T-helper 2 cell treated with Interferon-gamma antibody and Interleukin-4, amounts not matched to agents 100 ng/mL and 5 ng/mL, for 36 hours (primary cell): ENCODE data around the gene HLCS. TPM values are rescaled to one million over a fixed set of nuclear protein-coding genes. Genes with fewer than 3 reads are reported as not detected.

ENCODE experiments used
- intact Hi-C: fragments of 100-400 bp; cut with micrococcal nuclease; formaldehyde crosslinking; loops from one replicate; pipeline ENCODE4 v1.15.1; 2023
- total RNA-seq: library from RNA; stranded (reverse); gene quantifications from 2 replicates; pipeline ENCODE4 v1.2.3, GENCODE V29; 2022

HLCS gene
- total RNA-seq, 1 donor from 2014 or later, result 19.4 TPM

- intact Hi-C loops, result no loop called here
These were observed 237.9 kb downstream of the HLCS start for GRCh38 chr21:36728371-36729111.

- intact Hi-C loops, result no loop called here
These were observed 238.6 kb downstream of the HLCS start for GRCh38 chr21:36727866-36728265.

GRCh38 chr21:36725793-36726386 is 240.6 kb downstream of the HLCS start:
- intact Hi-C loops, result no loop called here

DNA sequence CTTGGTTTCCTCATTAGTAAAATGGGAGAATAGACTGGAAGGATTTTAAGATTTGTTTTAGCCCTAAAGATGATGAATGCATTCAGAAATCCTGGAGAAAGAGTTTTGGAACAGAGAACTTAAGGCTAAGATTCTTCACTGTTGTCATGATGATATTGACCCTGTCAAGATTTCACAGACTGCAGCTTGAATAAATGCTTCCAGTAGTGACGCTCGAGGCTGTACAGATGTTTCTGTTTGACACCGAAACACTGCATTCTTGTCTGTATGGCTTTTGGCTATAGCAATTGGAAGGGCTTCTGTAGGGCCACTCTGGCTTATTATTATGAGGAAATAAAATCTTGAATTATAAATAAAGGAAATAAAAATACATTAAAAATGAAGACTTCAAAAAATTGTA is 241.8 kb downstream of the HLCS start:
- intact Hi-C loops, result no loop called here

DNA sequence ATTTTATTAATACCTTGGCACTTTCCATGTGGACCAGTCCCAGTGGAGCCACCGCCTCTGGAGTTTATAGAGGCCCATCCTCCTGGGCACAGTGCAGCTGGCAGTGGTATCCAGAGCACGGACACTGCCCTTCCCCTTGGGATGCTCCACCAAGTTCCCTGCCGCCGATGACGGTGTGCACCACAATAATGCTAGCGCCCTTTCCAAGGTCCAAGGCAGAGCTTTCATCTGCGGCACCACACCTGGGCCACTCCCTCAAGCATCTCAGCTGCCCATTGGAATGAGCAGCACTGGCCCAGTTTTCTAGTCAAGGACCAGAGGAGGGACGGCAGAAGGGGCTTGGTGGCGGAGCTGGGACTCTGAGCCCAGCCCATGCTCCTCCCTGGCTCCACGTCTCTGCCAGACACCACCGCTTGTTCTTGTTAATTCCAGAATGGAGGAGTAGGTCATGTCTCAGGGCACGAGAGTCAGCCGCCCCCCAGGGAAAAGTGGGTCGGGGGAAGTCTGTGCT is 243.0 kb downstream of the HLCS start:
- intact Hi-C loops, result no loop called here

DNA sequence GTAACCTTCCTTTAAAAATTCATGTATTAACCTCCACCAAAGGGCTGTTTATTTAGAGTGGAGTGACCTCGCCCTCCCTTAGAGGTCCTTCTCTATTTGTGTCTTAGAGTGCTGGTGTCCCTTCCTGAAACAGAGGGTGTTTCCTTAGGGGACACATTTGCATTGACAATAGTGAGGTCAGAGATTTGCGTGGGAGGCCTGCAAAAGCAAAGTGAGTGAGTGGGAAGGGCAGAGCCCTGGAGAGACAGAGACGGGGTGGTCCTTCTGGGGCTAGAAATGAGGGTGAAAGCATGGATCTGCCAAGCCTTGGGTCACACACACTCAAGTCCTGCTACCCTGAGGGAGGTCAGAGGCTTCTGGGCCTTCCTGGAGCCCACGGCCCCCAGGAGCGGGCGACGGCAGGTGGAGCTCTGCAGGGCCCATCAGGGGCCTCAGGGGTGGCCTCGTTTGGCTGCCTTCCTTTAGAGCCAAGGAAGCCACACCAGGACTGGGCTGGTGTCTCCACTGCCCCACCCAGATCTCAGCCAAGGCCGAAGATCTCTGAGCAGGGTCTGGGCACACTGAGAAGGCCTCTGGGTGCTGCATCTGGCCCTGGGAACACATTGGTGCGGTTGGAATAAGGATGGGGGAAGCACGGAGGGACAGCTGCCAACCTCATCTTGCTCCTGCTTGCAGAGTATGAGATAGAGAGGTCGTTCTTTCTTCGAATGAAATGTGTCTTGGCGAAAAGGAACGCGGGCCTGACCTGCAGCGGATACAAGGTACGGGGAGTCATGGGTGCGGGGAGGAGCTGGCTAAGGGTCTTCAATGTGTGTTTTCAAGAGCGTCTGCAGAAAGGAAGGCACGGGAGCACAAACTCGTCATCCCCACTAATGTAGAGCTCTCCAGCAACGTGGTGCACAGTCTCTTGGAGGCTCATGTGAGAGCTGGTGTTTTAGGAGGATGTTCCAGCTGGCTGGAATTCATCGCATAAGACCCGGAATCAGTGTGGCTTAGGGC is 243.8 kb downstream of the HLCS start:
- intact Hi-C loops, result no loop called here

DNA sequence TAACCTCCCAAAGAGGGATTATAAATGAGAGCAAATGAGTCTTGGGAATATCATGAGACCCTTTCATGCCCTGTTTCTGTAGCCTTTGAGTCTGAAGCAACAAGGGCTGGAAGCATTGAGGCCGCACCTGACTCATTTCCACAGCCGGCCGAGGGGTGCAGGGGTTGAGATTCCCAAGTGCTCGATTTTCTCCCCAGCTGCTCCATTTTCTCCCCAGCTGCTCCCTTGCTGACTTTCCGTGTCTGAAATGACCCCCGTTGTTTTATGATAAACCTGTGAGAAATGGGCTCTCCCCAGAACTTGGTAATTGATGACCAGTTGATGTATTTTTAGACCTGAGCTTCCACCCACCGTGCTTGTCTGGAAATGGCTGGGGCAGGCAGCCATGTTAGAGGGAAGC is 244.7 kb downstream of the HLCS start:
- intact Hi-C loops, result no loop called here

DNA sequence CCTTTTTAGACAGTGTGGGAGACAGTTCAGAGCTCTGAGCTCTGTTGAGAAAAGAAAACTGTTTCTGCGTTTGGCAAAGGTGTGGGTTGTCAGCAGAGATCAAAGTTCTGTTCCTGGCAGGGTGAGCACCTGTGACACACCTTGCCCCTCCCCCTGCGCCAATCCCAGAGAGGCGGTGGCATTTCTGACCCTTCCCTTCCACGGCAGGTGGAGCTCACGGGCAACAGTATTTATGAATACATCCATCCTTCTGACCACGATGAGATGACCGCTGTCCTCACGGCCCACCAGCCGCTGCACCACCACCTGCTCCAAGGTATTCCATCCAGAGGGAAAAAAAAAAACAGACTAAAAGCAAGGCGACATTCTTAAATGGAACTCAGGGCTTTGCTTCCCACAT is 246.9 kb downstream of the HLCS start:
- intact Hi-C loops, result no loop called here

- intact Hi-C loops, result no loop called here
These were observed 247.4 kb downstream of the HLCS start for GRCh38 chr21:36718951-36719501.

DNA sequence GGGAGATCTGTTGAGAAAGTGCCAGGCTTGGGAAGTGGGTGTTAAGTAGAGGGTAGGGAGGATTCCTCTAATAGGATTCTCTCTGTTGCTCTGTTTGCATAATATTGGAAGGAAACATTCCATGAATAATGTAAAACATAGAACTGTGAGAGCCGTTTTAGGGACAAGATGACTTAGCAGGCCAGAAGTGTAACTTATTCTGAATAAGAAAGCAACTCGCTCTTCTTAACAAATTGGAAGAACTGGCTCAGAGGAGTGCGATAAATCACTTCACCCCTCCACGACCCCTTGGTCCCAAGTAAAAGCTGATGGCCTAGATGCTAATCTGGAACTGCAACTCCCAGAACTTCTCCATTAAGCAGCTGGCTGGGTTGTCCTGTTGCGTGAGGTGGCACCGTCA is 248.5 kb downstream of the HLCS start:
- intact Hi-C loops, result no loop called here

DNA sequence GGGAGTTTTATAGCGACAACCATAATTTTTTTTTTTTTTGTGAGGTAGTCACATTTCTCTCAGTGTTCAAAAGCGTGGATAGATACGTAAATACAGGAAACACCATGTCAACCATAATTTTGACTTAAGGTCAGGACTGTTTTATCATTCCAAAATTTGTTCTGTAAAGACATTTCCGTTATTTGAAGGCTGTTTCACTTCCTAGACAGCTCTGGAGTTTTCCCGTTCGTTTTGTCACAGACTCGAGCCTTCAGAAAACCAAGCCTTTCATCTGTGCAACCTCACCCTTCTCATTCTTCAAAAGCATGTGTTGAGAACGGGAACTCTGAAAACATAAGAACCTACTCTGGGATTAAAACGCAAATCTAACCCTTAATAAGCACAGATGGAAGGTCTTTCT is 249.6 kb downstream of the HLCS start:
- intact Hi-C loops, result no loop called here

GRCh38 chr21:36716387-36716786 is 250.1 kb downstream of the HLCS start:
- intact Hi-C loops, result no loop called here

DNA sequence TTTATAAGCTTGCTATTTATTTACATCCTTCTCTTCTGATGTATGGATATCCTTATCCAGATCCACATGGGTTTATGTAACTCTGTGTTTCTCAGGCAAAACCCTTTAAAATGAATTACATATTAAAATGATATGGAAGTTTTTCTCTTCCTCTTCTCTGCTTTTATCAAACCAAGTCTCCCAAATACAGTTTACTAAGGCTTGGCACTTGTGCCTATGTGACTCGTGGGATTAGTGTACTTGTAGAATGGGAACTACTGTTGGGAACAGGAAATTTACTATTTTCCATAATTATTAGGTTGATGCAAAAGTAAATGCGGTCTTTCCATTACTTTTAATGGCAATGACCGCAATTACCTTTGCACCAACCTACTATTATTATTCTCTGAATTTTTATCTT is 252.7 kb downstream of the HLCS start:
- intact Hi-C loops, result loop anchor here (5.0 kb wide), 1 partner anchor 294 kb away; the partner anchor contains the start of gene RIPPLY3

DNA sequence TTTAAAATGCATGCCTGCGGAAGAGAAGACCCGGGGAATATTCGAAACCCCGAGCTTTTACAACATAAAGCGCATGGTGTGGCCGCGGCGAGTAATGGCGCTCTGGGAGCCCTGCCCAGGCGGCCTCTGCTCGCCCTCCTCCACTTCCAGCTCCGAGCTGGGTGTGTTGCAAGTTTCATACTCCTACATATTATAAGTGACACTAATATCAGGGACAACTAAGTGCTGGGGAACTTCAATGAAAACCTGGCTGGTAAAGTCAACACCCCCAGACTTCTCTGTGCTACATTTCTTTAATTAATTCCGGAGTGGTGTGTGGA is 255.8 kb downstream of the HLCS start:
- intact Hi-C loops, result loop anchor here (2.0 to 5.0 kb wide), 2 partner anchors 16 to 297 kb away; partner anchors contain the start of gene RIPPLY3

DNA sequence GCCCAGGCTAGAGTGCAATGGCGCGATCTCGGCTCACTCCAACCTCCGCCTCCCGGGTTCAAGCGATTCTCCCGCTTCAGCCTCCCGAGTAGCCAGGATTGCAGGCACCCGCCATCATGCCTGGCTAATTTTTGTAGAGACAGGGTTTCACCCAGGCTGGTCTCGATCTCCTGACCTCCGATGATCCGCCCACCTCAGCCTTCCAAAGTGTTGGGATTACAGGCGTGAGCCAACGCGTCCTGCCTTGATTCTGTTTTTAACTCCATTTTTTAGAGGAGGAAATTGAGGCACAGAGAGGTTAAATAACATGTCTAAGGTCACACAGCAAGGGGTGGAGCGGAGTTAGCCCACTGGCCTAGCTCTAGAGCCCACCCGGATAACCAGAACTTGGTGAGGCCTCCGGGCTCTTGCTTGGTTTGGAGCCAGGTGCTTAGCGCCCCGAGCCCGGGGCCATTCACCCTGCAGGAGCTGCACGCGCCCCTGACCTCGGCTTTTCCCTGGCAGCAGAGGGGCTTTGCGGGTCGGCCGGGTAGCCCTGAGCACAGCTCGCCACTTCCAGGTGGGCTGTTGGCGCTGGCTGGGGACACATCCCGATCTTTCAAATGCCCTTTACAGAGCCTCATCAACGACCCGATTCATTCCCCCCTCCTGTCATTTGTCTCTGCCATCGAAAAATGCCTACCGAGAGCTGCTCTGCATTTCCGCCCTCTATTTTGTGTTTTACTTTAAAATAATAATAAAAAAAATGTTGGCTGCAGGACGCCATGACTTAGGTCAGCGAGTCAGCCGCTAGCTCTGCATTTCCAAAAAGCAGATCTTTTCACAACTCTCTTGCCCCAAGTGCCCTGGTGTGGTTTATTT is 256.4 kb downstream of the HLCS start:
- intact Hi-C loops, result loop anchor here (2.0 to 5.0 kb wide), 2 partner anchors 15 to 297 kb away; partner anchors contain the start of gene RIPPLY3

DNA sequence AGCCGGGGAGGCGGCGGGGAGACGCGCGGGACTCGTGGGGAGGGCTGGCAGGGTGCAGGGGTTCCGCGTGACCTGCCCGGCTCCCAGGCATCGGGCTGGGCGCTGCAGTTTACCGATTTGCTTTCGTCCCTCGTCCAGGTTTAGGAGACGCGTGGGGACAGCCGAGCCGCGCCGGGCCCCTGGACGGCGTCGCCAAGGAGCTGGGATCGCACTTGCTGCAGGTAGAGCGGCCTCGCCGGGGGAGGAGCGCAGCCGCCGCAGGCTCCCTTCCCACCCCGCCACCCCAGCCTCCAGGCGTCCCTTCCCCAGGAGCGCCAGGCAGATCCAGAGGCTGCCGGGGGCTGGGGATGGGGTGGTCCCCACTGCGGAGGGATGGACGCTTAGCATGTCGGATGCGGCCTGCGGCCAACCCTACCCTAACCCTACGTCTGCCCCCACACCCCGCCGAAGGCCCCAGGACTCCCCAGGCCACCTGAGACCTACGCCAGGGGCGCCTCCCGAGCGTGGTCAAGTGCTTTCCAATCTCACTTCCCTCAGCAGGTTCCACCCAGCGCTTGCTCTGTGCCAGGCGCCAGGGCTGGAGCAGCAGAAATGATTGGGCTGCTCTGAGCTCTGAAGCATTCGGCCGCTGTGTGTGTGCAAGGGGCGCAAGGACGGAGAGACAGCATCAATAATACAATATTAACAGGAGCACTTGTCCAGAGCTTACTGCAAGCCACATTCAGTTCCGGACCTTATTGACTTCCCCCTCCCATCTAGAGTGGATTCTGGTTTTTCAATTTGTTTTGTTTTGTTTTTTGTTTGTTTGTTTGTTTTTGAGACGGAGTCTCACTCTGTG is 257.2 kb downstream of the HLCS start:
- intact Hi-C loops, result no loop called here

DNA sequence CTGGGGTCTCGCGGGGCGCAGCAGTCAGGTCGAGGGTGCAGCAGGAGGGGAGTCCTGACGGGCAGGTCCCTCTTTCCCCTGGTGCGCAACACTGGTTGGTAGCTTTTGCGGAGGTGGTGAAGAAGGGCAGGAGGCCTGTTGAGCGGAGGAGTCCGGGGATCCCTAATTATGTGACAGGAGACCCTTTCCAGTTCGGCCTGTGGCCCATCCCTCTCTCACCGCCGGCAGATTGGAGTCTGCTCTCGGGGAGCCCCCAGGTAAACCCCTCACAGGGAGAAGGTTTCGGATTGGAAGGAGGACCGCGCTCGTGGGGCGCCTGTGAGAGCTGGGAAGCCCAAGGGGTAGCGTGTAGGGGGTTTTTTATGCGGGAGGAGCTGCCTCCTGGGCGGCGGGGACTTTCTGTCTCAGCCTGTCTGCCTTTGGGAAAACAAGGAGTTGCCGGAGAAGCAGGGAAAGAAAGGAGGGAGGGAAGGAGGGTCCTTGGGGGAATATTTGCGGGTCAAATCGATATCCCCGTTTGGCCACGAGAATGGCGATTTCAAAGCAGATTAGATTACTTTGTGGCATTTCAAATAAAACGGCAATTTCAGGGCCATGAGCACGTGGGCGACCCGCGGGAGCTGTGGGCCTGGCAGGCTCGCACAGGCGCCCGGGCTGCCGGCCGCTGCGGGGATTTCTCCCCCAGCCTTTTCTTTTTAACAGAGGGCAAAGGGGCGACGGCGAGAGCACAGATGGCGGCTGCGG is 258.0 kb downstream of the HLCS start:
- intact Hi-C loops, result no loop called here

- intact Hi-C loops, result no loop called here
These were observed 258.6 kb downstream of the HLCS start for GRCh38 chr21:36707763-36708285.
